IMR-90 (cell line): ENCODE data around the gene NEGR1. TPM values are rescaled to one million over a fixed set of nuclear protein-coding genes. Genes with fewer than 3 reads are reported as not detected.

Experiments
- ATAC-seq: fragments of 200-7000 bp; cut with Tn5 transposase; 2 replicates; pipeline ENCODE4 v1.9.1; 2020; ENCODE audit warnings: low read depth, mild to moderate bottlenecking, moderate library complexity
- BruUV-seq: library from RNA; stranded (reverse); fragments of 400-500 nt; replicated peaks from 2 replicates; lab custom pipeline; 2021; lab: Mats Ljungman, UMichigan
- CTCF ChIA-PET: fragments of 300-600 bp; formaldehyde crosslinking; extraction: SDS; loops from one replicate; lab custom pipeline; 2021; ENCODE audit warnings: antibody characterized with exemption; lab: Yijun Ruan, JAX
- POLR2A ChIA-PET: fragments of 300-600 bp; sonication (Branson Sonifier 250); formaldehyde crosslinking; loops from one replicate; lab custom pipeline; 2022; ENCODE audit warnings: antibody characterized with exemption; ENCODE audit not compliant: unreplicated experiment; lab: Charles Lee
- DNase-seq: peaks from one replicate; pipeline ENCODE4 v3.0.0; 2013
- H2AFZ ChIP-seq: replicated peaks from 2 replicates; pipeline ENCODE3; 2013; ENCODE audit warnings: low read length, mild to moderate bottlenecking; ENCODE audit not compliant: poor library complexity
- H2AK5ac ChIP-seq: 2 replicates; pipeline ENCODE4 v1.6.1; 2013; ENCODE audit warnings: low read depth, low read length, inconsistent platforms
- H2AK9ac ChIP-seq: replicated peaks from 2 replicates; pipeline ENCODE3; 2013; ENCODE audit warnings: mild to moderate bottlenecking, low read depth, low read length, moderate library complexity; ENCODE audit not compliant: poor library complexity
- H2BK120ac ChIP-seq: 2 replicates; pipeline ENCODE4 v1.6.1; 2013; ENCODE audit warnings: low read depth, low read length, inconsistent platforms
- H2BK15ac ChIP-seq: 3 replicates; pipeline ENCODE4 v1.6.1; 2013; ENCODE audit warnings: low read depth, low read length, inconsistent platforms
- H2BK20ac ChIP-seq: 2 replicates; pipeline ENCODE4 v1.6.1; 2013; ENCODE audit warnings: low read depth, mild to moderate bottlenecking, inconsistent platforms, low read length, moderate library complexity
- H2BK5ac ChIP-seq: 2 replicates; pipeline ENCODE4 v1.6.1; 2013; ENCODE audit warnings: mild to moderate bottlenecking, low read depth, low read length, inconsistent platforms; ENCODE audit not compliant: poor library complexity, severe bottlenecking
- H3K14ac ChIP-seq: replicated peaks from 2 replicates; pipeline ENCODE4 v1.6.1; 2013; ENCODE audit warnings: low read depth, low read length, inconsistent platforms
- H3K18ac ChIP-seq: 2 replicates; pipeline ENCODE4 v1.6.1; 2013; ENCODE audit warnings: low read depth, low read length, control low read depth
- H3K23ac ChIP-seq: 2 replicates; pipeline ENCODE4 v1.6.1; 2013; ENCODE audit warnings: low read depth, low read length, inconsistent platforms
- H3K27ac ChIP-seq: 2 replicates; pipeline ENCODE4 v1.5.1; 2013; ENCODE audit warnings: mild to moderate bottlenecking, control low read depth, low read length; ENCODE audit not compliant: insufficient read depth
- H3K27me3 ChIP-seq: 2 replicates; pipeline ENCODE4 v1.6.1; 2013; ENCODE audit warnings: low read length; ENCODE audit not compliant: control insufficient read depth, insufficient read depth
- H3K36me3 ChIP-seq: 2 replicates; pipeline ENCODE4 v1.6.1; 2013; ENCODE audit warnings: low read length, mixed read lengths; ENCODE audit not compliant: control insufficient read depth, insufficient read depth
- H3K4ac ChIP-seq: 2 replicates; pipeline ENCODE4 v1.6.1; 2013; ENCODE audit warnings: low read depth, low read length, inconsistent platforms
- H3K4me1 ChIP-seq: 2 replicates; pipeline ENCODE4 v1.6.1; 2013; ENCODE audit warnings: low read length, mixed read lengths; ENCODE audit not compliant: control insufficient read depth, insufficient read depth
- H3K4me2 ChIP-seq: 2 replicates; pipeline ENCODE4 v1.6.1; 2013; ENCODE audit warnings: low read depth, mild to moderate bottlenecking, control low read depth, low read length, moderate library complexity
- H3K4me3 ChIP-seq: 2 replicates; pipeline ENCODE4 v1.5.1; 2013; ENCODE audit warnings: low read depth, mild to moderate bottlenecking, control low read depth, low read length, moderate library complexity; ENCODE audit not compliant: insufficient read depth
- H3K56ac ChIP-seq: 2 replicates; pipeline ENCODE4 v1.6.1; 2013; ENCODE audit warnings: low read length, inconsistent platforms; ENCODE audit not compliant: insufficient read depth; ENCODE audit errors: extremely low read depth
- H3K79me1 ChIP-seq, 2 experiments: 2 replicates each; pipeline ENCODE4 v1.6.1; 2013; ENCODE audit warnings: low read length in 2 of 2, inconsistent platforms in 1 of 2, low read depth in 1 of 2
- H3K9ac ChIP-seq: 2 replicates; pipeline ENCODE4 v1.6.1; 2013; ENCODE audit warnings: low read depth, low read length, control low read depth
- H3K9me1 ChIP-seq: 2 replicates; pipeline ENCODE4 v1.6.1; 2013; ENCODE audit warnings: low read length, inconsistent platforms; ENCODE audit not compliant: insufficient read depth
- H3K9me3 ChIP-seq: 2 replicates; pipeline ENCODE4 v1.6.1; 2013; ENCODE audit warnings: low read length; ENCODE audit not compliant: control insufficient read depth, insufficient read depth
- H4K20me1 ChIP-seq: 2 replicates; pipeline ENCODE4 v1.6.1; 2013; ENCODE audit warnings: low read length, inconsistent platforms; ENCODE audit not compliant: insufficient read depth
- H4K5ac ChIP-seq: 2 replicates; pipeline ENCODE4 v1.6.1; 2013; ENCODE audit warnings: mild to moderate bottlenecking, low read depth, low read length, control low read depth
- H4K8ac ChIP-seq, 2 experiments: 2 replicates each; pipeline ENCODE4 v1.6.1; 2013; ENCODE audit warnings: low read depth in 2 of 2, low read length in 2 of 2, control low read depth in 1 of 2, inconsistent platforms in 1 of 2
- H4K91ac ChIP-seq: 2 replicates; pipeline ENCODE4 v1.6.1; 2013; ENCODE audit warnings: low read depth, low read length, inconsistent platforms; ENCODE audit not compliant: insufficient read depth
- CEBPB ChIP-seq: IDR thresholded peaks from 2 replicates; pipeline ENCODE4 v1.6.1; 2012; ENCODE audit warnings: low read depth, low read length, improper control_type of control experiment
- MAZ ChIP-seq: IDR thresholded peaks from 2 replicates; pipeline ENCODE4 v1.6.1; 2012; ENCODE audit warnings: low read depth, mild to moderate bottlenecking, low read length, improper control_type of control experiment, moderate library complexity, borderline replicate concordance
- WGBS, 2 experiments: methylation state at CpG; one replicate each; pipeline versions ENCODE4 v1.1.5 to v1.1.7; 2013; ENCODE audit warnings: missing lambda C conversion rate in 2 of 2; ENCODE audit not compliant: insufficient read length in 1 of 2; ENCODE audit errors: extremely low coverage in 2 of 2; 5-methylcytosine and 5-hydroxymethylcytosine counted together
- dilution Hi-C: fragments of 300-500 bp; cut with HindIII; formaldehyde crosslinking; loops from one replicate; pipeline ENCODE4 v1.14.3; 2018; ENCODE audit warnings: low sequenced_read_pairs; ENCODE audit not compliant: unreplicated experiment
- in situ Hi-C: fragments of 300-500 bp; cut with MboI; formaldehyde crosslinking; loops from 3 replicates; pipeline ENCODE4 v1.14.3; 2019; ENCODE audit warnings: low sequenced_read_pairs, inconsistent platforms, mixed read lengths
- intact Hi-C: fragments of 100-400 bp; cut with micrococcal nuclease; formaldehyde crosslinking; loops from 2 replicates; pipeline ENCODE4 v1.10.0; 2022
- polyA plus RNA-seq, 3 experiments: library from polyadenylated mRNA; depleted of rRNA; stranded (reverse); fragments of >200 nt; gene quantifications; 2 replicates each; pipeline ENCODE4 v1.2.3, GENCODE V29; 2012; ENCODE audit warnings: low replicate concordance in 1 of 3
- total RNA-seq: library from RNA; depleted of rRNA; stranded (reverse); fragments of >200 nt; gene quantifications from 2 replicates; pipeline ENCODE4 v1.2.3, GENCODE V29; 2012

Gene NEGR1
- total and polyA plus RNA-seq, 2 of the 4 experiments (the other 2 are of a cell fraction), result 5.1 to 9.1 TPM

DNA sequence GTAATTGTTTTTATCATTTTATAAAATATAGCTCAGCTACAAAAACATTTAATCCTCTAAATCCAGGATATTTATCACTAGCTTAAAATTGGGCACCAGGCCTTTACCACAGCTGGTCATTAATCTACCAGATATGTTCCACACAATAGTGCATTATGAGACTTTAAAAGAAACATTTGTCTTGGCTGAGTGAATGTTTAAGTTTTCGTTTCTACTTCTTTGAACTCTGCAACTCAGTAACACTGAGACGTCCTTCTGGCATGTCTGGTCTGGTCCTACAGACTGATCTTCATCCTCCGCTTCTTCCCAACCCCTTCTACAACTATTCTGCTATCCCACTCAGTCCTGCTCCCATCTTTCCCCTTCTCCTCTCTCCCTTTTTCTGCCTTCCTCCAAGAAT, 296.2 kb downstream of the NEGR1 start:
- DNase-seq (peak; percentile 2), ATAC-seq (no peak)
- Histone ChIP-seq H3K9ac (no peak overlapping the region), H3K23ac (no peak overlapping the region), H3K27ac (no peak overlapping the region), H2AFZ (no peak overlapping the region), H2BK5ac (no peak overlapping the region), H3K4me1 (no peaks in the 10 kb centered on the region), H2BK120ac (no peak overlapping the region), H4K5ac (no peak overlapping the region), H4K20me1 (no peaks in the 10 kb centered on the region), H3K56ac (no peak overlapping the region), H2BK15ac (no peak overlapping the region), H3K9me3 (no peaks in the 10 kb centered on the region), H2AK5ac (no peak overlapping the region), H3K18ac (no peak overlapping the region), H3K36me3 (no peaks in the 10 kb centered on the region), H3K79me1 (no peaks in the 10 kb centered on the region), H3K4me2 (no peak overlapping the region), H3K27me3 (no peaks in the 10 kb centered on the region), H2AK9ac (no peak overlapping the region), H4K8ac (no peak overlapping the region), H3K4ac (no peak overlapping the region), H3K14ac (no peak overlapping the region), H2BK20ac (no peak overlapping the region), H3K9me1 (no peaks in the 10 kb centered on the region), H4K91ac (no peak overlapping the region), H3K4me3 (no peak overlapping the region)
- in situ Hi-C loops, result no loop called here
- ChIA-PET CTCF (no interaction called here), POLR2A (no interaction called here)
- intact Hi-C loops, result no loop called here
- BruUV-seq, result no TSS peak
- TF ChIP-seq MAZ, result no peak
- TF ChIP-seq CEBPB, result no peak
- WGBS, 2 experiments, result no CpG with 5 or more reads among the region's 3 CpGs
- dilution Hi-C loops, result no loop called here
